Stimulated activated CD8-positive, alpha-beta memory T cell treated with anti-CD3 and anti-CD28 coated beads, Interleukin-2, amount 100 ng/mL, for 1 hour (primary cell): ENCODE measurements around the gene CALML3.

Experiments
- DNase-seq, 2 donors: peaks; one replicate each; pipeline ENCODE4 v3.0.0-alpha.2; 2020; ENCODE audit warnings: low read depth in 2 of 2

Gene CALML3

DNA sequence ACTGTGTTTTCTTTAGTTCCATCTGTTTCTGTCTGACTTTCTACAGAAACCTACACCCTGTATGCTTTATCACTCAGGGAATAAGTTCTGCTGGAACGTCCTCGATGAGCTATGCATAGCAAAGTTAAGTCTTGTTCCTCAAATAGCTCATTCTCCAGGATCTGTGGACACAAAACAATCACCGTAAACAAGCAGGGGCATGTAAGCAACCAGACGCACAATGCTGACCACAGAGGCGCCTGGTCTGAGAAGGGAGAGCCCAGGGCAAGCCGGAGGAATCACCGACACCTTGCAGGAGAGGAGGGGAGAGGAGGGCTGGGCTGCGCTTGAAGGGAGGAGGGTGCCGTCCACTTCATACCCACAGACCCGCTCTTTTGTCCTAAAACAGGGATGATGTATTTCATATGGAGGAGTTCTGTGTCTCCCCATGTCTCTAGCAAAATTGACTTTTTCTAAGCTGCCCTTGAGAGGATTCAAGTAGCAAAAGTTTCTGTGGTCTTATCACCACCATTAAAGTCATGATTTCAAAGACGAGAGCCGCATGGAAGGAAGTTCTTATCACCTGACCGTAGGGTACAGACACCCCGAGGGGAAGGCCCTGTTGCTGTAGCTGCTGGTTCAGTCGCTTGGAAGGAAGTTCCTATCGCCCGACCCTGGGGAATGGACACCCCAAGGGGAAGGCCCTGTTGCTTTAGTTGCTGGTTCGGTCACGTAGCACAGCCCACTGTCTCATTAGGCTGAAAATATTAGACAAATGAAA, 14.3 kb downstream of the CALML3 start:
- DNase-seq: no peak

DNA sequence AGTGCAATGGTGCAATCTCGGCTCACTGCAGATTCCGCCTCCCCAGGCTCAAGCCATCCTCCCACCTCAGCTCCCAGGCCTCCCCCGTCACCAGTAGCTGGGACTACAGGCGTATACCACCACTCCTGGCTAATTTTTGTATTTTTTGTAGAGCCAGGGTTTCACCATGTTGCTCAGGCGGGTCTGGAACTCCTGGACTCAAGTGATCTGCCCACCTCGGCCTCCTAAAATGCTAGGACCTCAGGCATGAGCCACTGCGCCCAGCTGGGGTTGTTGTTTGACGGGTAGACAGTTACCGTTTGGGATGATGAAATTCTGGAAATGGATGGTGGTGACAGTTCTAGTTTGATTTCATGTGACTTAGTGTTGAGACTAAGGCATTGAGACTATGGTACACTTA, 15.3 kb downstream of the CALML3 start:
- DNase-seq: no peak

DNA sequence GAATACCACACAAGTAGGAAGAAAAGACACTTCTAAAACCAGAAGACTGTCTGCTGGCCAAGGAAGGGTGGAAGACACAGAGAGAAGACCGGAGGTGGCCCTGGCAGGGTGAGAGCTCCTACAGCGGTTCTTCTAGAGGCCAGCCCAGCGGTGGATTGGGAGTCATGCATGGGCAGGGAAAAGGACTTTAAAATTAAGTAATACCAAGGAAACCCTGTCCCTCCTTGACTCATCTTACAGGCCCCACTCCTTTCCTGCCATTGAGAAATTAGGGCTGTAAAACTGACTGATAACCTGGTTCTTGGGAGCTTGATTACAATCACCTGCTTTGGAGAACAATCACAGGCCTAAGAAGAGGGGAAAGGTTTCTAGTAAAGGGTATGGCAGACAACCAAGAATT, 16.1 kb downstream of the CALML3 start:
- no peak for DNase-seq

DNA sequence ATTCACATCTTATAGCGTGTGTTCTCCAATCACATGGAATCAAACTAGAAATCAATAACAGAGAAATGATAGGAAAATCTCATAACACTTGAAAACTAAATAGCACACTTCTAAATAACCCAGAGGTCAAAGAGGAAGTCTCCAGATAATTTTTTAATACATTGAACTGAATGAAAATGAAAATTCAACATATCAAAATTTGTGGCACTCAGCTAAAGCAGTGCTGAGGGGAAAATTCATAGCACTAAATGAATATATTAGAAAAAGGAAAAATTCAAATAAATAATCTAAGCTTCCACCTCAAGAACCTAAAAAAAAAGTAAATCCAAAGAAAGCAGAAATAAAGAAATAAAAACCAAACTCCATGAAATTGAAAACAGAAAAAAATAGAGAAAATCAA, 17.3 kb downstream of the CALML3 start:
- DNase-seq: no peak

DNA sequence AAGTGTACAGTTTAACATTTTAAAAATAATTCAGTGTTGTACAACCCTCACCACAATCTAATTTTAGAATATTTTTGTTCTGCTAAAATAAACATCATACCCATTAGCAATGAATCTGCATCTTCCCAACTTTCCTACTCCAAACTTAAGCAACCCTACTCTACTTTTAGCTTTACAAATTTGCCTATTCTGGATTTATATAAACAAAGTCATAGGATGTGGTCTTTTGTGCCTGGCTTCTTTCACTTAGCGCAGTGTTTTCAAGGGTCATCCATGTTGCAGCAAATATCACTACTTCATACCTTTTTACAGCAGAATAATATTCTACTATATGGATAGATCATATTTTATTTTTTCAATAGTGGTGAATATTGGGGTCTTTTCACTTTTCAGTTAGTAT, 18.9 kb downstream of the CALML3 start:
- no peak for DNase-seq

DNA sequence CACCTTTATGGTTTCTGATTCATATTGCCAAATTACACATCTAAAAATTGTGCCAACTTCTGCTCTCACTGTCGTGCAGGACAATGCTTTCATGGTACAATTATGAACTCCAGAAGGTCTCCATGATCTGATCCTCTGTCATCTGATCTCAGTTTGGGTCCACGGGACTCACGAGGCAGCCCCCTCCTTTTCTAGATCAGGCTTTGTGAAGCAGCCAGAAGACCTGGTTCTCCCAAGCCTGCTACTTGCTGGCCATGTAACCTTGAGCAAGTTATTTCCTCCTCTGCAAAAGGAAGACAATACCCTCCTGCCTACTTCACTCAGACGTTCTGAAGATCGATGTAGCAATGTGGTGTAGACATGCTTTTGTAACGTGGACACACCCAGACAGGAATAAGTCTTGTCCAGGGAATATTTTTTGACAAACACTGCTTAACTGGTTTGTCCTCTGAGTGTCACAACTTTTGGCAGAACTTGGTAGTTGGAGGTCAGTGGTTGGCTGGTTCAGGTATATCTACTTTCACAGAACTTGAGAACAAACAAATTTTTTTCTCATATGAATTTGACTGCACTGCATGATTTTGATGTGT, 19.6 kb downstream of the CALML3 start:
- no peak for DNase-seq

DNA sequence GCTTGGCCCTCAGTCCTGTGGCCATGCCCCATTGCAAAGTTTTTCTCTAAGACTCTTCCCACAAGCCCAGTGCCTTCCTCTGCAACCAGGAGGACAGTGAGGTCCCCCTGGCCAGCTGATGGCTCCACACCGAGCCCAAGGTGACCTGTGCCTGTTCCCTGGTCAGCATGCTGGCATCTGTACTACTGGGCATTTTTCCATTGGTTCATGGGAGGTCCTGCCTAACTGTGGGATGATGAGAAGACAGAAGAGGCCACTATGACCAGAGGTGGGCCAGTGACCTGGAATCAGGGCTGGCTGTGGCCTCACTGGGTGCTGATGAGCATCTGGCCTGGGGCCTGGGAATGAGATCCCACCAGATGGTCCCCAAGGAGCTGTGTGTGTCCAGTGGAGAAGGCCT, 20.2 kb downstream of the CALML3 start:
- DNase-seq: no peak

DNA sequence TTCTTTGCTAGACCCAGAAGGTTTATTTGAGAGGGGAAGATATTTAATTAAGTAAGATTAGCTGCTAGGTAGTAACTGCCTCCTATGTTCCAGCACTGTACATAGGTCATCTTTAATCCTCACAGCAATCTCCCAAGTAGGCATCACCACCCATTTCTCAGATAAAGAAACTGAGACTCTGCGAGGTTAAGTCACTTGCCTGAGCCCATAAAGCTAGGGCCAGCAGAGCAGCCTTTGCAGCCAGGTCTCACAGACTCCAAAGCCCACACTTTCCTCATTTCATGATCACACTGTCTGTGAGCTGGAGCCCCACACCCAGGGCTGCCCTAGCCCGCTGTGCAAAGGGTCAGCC, 20.6 kb downstream of the CALML3 start:
- no peak for DNase-seq

DNA sequence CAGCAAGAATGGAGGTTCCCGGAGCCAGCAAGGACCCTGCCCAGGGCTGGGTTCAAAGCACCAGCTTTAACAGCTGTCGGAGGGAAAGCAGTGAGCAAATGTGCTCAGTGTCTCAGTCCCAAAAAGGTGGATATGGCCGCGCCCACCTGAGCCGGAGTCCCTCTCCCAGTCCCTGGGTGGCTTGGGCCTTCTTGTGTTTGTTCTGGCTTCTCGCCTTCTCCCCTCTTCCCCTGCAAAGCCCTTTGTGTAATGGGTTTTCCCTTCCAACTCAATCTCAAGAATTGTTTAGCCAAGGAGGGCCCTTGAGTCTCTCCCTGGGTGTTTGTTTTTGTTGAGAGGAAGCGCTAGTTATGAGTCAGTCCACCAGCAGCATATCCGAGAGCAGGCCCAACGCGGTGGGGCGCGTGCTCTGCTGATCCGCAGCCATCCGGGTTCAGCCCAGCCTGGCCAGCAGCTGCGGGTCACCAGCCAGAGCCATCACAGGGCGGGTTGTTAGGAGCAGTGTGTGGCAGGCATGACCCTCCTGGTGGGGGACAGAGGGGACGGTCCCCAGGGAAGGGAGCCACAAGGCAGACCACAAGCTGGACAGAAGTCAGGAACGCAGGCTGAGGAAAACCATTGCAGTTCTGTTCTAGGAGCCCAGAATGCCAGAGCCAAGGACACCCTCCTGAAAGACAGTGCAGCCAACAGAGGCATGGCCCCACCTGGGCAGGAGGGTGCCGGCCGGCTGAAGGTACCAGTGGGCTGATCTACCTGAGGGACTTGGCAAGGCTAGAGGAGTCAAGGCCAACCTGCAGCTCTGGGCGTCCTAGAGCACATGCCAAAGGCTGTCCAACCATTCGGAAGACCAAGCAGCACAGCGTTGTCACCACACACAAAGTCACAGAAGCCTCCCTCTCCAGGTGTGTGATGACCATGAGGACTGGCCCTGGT, 21.3 kb downstream of the CALML3 start:
- no peak for DNase-seq

DNA sequence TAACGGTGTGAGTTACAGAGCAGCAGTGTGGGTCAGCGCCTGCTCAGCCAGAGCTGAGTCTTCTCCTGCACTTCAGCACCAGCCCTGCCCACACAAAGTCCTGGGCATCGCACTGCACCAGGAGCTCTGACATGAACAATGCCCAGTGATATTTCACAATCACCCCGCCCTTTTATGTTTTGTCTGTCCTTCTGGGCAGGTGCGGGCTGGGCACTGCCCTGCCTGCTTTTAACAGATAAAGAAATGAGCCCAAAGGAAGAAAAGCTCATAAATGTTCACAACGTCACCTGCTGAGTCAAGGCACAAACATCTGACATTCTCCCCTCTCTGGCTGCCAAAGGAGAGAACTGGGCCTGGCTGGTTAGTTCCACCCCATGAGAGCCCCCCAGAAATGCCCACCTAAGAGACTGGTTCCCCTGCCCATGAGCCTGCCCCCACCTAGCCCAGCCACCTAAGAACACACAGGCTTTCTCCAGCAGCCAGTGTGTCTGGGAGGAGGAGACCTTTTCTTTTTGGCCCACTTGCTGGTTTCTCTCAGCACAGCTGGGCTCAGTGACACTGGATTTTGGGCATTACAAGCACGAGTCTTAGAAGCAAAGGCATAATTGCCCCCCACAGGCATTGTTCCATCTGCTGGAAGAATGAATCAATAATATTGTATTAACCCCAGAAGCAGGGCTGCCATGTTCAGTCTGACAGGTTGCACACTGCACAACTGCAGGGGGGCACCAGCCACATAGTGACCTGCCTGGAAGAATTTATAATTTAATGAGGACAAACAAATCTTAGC, 22.3 kb downstream of the CALML3 start:
- DNase-seq: no peak

DNA sequence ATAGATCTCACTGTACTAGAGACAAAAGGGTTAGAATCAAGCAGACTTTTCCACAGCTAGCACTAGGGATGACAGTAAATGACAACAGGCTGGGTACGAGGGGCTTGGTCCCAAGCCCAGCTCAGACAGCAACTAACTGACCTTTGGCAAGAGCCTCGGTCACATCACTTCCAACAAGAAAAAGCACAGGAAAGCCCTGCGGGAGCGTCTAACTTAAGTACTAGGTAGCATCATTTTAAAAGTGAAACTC, 22.8 kb downstream of the CALML3 start:
- DNase-seq: no peak

DNA sequence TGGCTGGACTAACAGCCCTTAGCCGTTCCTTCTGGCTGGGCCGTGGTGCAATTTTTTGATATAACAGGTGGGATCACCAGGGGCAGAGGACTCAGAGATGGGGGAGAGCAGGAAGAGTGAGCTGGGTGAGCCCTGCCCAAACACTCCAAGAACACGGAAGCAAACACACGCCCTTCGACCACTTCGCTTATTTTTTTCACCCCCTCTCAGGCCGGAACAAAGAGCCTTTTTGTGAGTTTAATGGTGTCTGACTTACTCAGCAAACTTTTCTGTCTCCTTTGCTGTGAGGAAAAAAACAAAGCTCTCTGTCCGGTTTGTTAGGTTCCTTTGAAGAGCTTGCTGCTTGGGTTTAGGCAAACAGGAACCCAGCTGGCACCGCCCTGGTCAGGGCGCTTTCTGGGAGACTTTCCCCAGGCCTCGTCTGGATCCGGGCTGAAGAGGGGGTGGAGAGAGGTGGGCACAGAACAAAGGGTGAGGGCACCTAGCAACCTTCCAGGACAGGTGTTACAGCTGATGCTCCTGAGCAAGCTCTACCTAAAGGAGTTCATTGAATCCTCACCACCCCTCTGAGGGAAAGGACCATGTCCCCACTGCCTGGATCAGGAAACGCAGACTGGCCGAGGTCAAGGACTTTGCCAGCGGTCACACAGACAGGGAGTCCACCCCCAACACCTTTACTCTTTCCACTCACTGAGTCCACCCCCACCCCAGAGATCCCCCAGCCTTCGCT, 23.3 kb downstream of the CALML3 start:
- no peak for DNase-seq

DNA sequence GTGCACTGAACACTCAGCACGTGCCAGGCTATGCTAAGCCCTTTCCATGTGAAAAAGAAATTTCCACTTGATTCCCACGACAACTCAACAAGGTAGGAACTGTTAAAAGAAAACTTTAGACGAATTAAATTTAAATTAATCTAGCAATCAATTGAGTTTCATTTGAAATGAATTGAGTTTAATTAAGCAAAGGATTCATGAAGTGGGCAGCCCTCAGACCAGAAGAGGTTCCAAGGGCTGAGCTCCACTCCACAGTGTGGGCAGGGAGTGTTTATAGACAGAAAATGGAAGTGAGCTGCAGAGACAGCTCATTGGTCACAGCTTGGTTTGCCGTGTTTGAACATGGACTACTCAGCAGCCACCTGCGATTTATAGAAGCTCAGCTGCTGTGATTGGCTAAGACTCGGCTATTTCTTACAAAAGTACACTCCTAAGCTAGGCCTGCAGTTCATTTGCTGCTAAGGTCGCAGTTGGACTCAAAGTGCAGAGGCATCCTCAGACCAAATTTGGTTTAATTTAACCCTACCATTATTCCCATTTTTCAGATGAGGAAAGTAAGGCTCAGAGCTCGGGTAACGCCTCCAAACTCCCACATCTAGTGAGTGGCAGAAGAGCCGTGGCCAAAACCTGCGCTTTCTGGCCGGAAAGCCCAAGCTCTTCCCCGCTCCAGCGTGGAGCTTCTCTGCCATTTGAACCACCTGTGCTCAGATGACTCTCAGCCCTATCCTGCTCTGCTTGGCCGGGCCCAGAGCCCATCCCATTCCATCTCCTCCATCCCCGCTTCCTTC, 24.9 kb downstream of the CALML3 start:
- DNase-seq: no peak

DNA sequence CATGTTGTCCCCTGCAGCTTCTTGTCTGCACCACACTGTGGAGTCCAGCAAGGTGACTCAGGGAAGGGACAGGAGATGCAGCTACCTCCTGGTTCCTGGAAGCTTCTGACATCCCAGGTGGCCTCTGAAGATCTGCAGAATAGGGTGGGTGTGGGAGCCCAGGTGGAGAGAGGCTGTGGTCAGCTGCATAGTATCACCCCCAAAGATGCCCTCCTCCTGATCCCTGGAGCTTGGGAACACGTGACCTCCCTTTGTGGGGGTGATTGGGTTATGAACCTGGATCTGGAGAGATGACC, 25.4 kb downstream of the CALML3 start:
- DNase-seq: no peak

DNA sequence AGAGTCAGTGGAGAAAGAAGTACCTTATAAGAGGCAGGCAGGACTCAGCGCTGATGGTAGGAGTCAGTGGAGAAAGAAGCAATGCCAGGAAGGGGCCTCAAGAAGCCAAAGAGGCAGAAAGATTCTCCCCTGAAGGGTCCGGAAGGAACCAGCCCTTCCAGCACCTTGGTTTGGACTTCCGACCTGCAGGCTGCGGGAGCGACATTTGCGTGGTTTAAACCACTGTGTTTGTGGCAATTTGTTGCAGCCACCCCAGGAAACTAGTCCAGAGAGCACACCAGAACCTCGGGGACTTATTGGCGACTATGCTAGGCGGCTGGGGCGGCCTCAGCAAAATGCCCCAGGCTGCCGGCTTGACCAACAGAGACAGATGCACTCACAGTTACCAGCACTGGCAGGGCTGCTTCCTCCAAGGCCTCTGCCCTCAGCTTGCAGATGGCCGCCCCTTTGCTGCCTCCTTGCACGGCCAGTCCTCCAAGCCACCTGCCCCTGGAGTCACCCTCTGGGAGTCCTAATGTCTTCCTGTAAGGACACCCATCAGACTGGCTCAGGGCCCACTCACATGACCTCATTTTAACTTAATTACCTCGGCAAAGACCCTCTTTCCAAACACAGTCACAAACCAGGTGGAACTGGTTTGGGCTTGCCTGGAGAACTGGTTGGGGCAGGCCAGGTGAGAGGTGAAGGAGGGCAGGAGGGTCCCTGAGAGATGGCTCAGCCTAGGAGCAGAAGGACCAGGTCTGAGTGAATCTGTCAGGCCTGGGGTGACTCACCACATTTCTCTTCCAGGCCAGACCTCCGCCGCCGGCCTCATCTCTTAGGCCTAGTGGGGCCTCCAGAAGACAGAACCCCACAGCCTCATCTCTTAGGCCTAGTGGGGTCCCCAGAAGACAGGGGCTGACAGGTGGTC, 26.1 kb downstream of the CALML3 start:
- no peak for DNase-seq

DNA sequence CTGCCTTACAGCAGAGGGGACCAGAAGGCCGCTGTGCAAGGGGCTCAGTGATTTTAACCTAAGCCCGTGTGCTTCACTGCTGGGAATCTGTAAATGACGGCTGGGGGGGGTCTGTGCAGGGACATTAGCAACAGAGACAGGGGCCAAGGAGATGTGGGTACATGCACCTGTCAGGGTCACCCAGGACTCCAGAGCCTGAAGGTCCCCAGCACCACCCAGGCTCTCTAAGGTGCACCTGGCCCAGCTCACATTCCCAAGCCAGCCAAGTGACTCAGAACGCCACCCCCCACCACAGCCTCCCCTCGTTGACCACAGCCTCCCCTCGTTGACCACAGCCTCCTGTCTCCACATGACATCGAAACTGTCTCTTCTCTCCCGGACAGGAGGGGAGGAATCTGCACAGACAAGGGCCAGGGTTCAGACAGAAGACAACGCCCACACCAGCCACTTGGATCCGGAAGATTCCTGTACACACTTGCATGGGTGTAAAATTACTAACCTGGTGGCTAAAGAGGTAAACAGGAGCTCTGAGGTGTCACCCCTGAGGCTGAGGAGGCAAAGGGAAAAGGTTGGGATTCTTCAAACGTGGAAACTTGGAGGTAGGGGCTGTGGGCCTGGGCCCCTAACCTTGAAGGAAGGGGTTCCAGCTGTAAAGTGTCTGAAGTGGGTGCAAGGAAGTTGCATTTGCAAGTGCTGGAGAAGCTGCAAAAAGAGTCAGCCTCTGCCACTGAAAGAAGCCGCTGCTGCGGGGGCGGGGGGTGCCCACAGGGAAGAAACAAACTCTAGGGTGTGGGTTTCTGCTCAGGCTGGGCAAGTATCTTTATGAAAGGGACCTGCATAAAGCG, 27.0 kb downstream of the CALML3 start:
- no peak for DNase-seq

DNA sequence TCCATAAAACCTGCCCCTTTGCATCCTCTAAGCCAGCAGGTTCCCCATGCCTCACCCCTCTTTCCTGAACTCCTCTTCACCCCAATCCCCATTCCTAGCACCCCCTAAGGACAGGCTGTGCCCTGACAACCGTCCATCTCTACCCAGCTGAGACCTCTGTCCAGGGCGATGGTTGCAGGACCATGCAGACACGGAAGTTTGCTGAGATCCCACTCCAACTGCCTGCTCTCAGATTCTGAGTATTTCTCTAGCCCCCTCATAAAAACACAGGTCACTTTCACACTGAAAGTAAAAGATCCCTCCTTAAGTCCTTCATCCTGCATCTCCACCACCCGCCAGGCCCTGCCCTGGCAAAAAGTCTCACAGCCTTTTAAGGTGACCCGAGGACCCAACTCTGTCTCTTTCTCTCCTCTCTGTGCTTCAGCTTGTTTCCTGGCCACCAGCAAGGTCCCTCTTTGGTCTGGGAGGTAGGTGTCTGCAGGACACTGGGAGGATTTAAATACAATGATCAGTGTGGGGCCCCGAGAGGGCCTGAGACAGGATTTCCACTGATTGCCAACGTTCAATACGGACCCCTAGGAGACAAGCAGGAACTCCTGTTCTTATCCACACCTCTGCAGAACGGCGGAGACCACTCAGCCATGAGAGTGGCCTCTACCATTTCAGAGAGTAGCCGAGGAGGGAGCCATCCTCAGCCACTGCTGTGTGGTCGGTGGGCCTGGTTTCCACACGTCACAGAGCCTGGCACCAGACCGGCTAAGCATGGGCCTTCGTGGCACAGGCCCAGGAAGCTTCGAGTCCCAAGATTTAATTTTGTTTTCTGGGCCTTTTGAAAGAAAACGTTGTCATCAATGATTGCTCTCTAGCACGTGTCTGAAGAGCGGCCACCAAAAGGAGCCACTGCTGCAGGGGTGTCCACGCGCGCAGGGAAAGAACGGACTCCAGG, 27.9 kb downstream of the CALML3 start:
- DNase-seq: no peak
